IPS-20b (cell line): ENCODE measurements around the gene SH3RF3.

ENCODE experiments used
- H3K27ac ChIP-seq: one replicate; pipeline ENCODE4 v1.5.1; 2013; ENCODE audit warnings: low read length
- H3K27me3 ChIP-seq: 2 replicates; pipeline ENCODE4 v1.6.1; 2013; ENCODE audit warnings: mild to moderate bottlenecking, low read length, inconsistent platforms; ENCODE audit not compliant: insufficient read depth
- H3K36me3 ChIP-seq: 2 replicates; pipeline ENCODE4 v1.6.1; 2013; ENCODE audit warnings: low read depth, mild to moderate bottlenecking, inconsistent platforms, low read length, moderate library complexity; ENCODE audit not compliant: insufficient read depth
- H3K4me1 ChIP-seq: 2 replicates; pipeline ENCODE4 v1.6.1; 2013; ENCODE audit warnings: mild to moderate bottlenecking, control low read depth, inconsistent platforms, low read length, moderate library complexity; ENCODE audit not compliant: insufficient read depth
- H3K4me3 ChIP-seq: 2 replicates; pipeline ENCODE4 v1.5.1; 2013; ENCODE audit warnings: mild to moderate bottlenecking, low read length, inconsistent platforms
- H3K9ac ChIP-seq: 2 replicates; pipeline ENCODE4 v1.6.1; 2013; ENCODE audit warnings: low read depth, mild to moderate bottlenecking, inconsistent platforms, low read length, moderate library complexity
- H3K9me3 ChIP-seq: 2 replicates; pipeline ENCODE4 v1.6.1; 2013; ENCODE audit warnings: mild to moderate bottlenecking, low read depth, low read length, inconsistent platforms; ENCODE audit not compliant: insufficient read depth

SH3RF3 gene

GRCh38 chr2:109243526-109244303 is 114.7 kb downstream of the SH3RF3 start:
- H3K27me3 ChIP-seq: no peaks in the 10 kb centered on the region
- H3K36me3 ChIP-seq: no peaks in the 10 kb centered on the region
- H3K9ac ChIP-seq: no peak overlapping the region
- no peaks in the 10 kb centered on the region for H3K9me3 ChIP-seq
- H3K4me1 ChIP-seq: no peaks in the 10 kb centered on the region
- no peak overlapping the region for H3K27ac ChIP-seq
- no peak overlapping the region for H3K4me3 ChIP-seq

GRCh38 chr2:109244304-109244582 is 115.2 kb downstream of the SH3RF3 start:
- Histone ChIP-seq H3K27me3 (no peaks in the 10 kb centered on the region), H3K27ac (no peak overlapping the region), H3K9me3 (no peaks in the 10 kb centered on the region), H3K9ac (no peak overlapping the region), H3K4me1 (no peaks in the 10 kb centered on the region), H3K4me3 (no peak overlapping the region), H3K36me3 (no peaks in the 10 kb centered on the region)

- Histone ChIP-seq H3K9me3 (no peaks in the 10 kb centered on the region), H3K4me3 (no peak overlapping the region), H3K9ac (no peak overlapping the region), H3K27ac (no peak overlapping the region), H3K4me1 (no peaks in the 10 kb centered on the region), H3K36me3 (no peaks in the 10 kb centered on the region), H3K27me3 (no peaks in the 10 kb centered on the region)
These were observed 115.9 kb downstream of the SH3RF3 start for GRCh38 chr2:109244750-109245382.

- no peak overlapping the region for H3K4me3 ChIP-seq
- H3K27ac ChIP-seq: no peak overlapping the region
- H3K36me3 ChIP-seq: no peaks in the 10 kb centered on the region
- no peaks in the 10 kb centered on the region for H3K9me3 ChIP-seq
- no peaks in the 10 kb centered on the region for H3K4me1 ChIP-seq
- H3K27me3 ChIP-seq: no peaks in the 10 kb centered on the region
- no peak overlapping the region for H3K9ac ChIP-seq
These were observed 117.2 kb downstream of the SH3RF3 start for GRCh38 chr2:109246176-109246575.

DNA sequence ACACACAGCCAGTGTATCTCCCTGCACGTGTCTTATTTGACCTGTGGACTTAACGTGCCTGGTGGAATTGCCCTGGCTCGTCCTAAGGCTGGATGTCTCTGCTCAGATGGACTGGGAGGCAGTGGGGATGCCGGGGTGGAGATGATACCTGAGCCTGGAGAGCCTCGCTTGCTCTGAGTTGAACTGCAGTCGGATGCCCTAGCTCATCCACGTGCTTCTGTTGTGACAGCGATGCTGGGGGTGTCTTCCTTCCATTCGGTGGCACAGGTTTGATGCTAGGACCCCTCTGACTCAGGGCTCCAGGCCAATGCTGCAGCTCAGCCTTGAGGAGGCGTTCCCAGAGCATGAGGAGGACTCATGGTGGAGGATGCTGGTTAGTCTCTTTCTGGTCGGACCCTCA is 117.6 kb downstream of the SH3RF3 start:
- no peak overlapping the region for H3K27ac ChIP-seq

DNA sequence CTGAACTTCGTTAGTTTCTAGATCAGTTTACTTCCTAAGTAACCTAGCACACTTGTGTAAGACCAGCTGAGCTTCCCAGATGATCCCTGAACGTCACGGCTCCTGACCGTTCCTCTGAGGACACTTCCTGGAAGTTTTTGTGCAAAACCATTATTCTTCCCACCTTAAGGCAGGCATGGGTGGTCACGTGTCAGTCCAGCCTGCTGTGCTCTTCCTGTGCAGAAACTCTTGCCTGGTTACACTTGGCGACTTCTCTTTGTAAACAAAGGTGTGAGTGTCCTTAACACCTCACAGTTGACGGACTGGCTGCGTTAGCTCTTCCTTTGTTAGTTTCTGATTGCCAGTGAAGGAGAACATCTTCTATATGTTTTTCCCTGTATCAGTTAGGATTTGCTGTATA is 118.3 kb downstream of the SH3RF3 start:
- H3K27ac ChIP-seq: no peak overlapping the region
- no peaks in the 10 kb centered on the region for H3K27me3 ChIP-seq
- H3K4me1 ChIP-seq: no peaks in the 10 kb centered on the region
- no peaks in the 10 kb centered on the region for H3K36me3 ChIP-seq
- H3K9me3 ChIP-seq: no peaks in the 10 kb centered on the region
- H3K9ac ChIP-seq: no peak overlapping the region
- no peak overlapping the region for H3K4me3 ChIP-seq

More for the DNA sequence above, 117.6 kb downstream of the SH3RF3 start:
- Histone ChIP-seq H3K27me3 (no peaks in the 10 kb centered on the region), H3K9ac (no peak overlapping the region), H3K4me1 (no peaks in the 10 kb centered on the region), H3K9me3 (no peaks in the 10 kb centered on the region), H3K36me3 (no peaks in the 10 kb centered on the region), H3K4me3 (no peak overlapping the region)

GRCh38 chr2:109247812-109248211 is 118.8 kb downstream of the SH3RF3 start:
- H3K4me1 ChIP-seq: no peaks in the 10 kb centered on the region
- H3K36me3 ChIP-seq: no peaks in the 10 kb centered on the region
- no peaks in the 10 kb centered on the region for H3K9me3 ChIP-seq
- H3K27me3 ChIP-seq: no peaks in the 10 kb centered on the region
- H3K9ac ChIP-seq: no peak overlapping the region
- H3K4me3 ChIP-seq: no peak overlapping the region
- H3K27ac ChIP-seq: no peak overlapping the region

GRCh38 chr2:109248590-109248989 is 119.6 kb downstream of the SH3RF3 start:
- Histone ChIP-seq H3K27ac (no peak overlapping the region), H3K9ac (no peak overlapping the region), H3K4me3 (no peak overlapping the region), H3K36me3 (no peaks in the 10 kb centered on the region), H3K9me3 (no peaks in the 10 kb centered on the region), H3K27me3 (no peaks in the 10 kb centered on the region), H3K4me1 (no peaks in the 10 kb centered on the region)

- no peaks in the 10 kb centered on the region for H3K4me1 ChIP-seq
These were observed 124.2 kb downstream of the SH3RF3 start for GRCh38 chr2:109253217-109253616.

DNA sequence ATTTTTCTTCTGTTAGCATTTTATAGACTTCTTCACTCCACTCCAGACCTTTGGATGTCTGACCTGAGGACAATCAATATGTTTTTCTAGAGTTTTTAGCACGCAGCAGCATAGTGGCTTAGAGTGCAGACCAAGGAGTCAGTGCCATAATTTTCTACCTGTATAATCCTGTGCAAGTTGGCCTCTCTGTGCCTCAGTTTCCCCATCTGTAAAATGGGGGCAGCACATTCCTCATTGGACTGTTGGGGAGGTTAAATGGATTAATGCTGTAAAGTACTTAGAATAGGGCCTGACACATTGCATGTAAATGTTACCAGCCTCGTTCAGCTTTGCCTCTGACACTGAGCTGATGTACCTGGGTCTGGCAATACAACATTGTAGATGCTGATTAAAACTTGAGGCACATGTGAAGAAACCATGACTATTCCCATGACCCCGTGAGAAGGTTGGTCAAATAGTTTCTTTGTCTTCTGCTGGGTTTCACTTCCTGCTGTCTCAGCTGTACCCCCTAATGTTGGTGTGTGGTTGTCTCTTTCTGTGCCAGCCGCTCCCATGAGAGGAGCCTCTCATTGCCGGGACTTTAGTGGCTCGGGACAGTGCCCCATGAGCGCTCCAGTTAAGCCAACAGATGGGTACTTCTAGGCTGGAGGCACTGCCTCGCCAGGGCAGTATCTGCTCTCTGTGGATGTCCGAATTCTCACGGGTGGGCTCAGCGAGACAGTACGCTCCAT is 125.3 kb downstream of the SH3RF3 start:
- no peak overlapping the region for H3K4me3 ChIP-seq
- no peak overlapping the region for H3K9ac ChIP-seq
- H3K36me3 ChIP-seq: no peaks in the 10 kb centered on the region
- no peak overlapping the region for H3K27ac ChIP-seq
- H3K27me3 ChIP-seq: no peaks in the 10 kb centered on the region
- H3K4me1 ChIP-seq: no peaks in the 10 kb centered on the region
- H3K9me3 ChIP-seq: no peaks in the 10 kb centered on the region

More at GRCh38 chr2:109253217-109253616, 124.2 kb downstream of the SH3RF3 start:
- no peak overlapping the region for H3K9ac ChIP-seq
- no peak overlapping the region for H3K4me3 ChIP-seq
- H3K9me3 ChIP-seq: no peaks in the 10 kb centered on the region
- H3K27ac ChIP-seq: no peak overlapping the region
- H3K36me3 ChIP-seq: no peaks in the 10 kb centered on the region
- no peaks in the 10 kb centered on the region for H3K27me3 ChIP-seq

GRCh38 chr2:109255654-109256053 is 126.6 kb downstream of the SH3RF3 start:
- Histone ChIP-seq H3K27ac (no peak overlapping the region), H3K4me1 (no peaks in the 10 kb centered on the region), H3K27me3 (no peaks in the 10 kb centered on the region), H3K36me3 (no peaks in the 10 kb centered on the region), H3K9ac (no peak overlapping the region), H3K9me3 (no peaks in the 10 kb centered on the region), H3K4me3 (no peak overlapping the region)

DNA sequence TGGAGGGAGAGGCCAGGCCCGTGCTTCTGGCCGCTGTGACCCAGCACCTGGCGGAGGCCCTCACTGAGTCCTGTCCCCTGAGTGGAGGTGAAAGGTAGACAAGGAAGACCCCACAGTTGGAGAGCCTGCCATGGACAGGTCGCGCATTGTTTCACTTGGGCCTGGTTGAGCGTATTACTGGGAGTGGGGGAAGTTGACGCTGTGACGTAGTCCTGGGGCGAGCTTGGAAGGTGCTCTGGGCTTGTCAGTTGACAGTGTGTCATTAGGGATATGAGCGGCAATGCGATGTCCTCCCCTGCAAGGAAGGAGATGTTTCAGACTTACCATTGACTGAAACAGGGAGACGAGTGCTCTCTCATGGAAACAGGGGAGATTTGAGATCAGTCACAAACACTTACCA is 127.1 kb downstream of the SH3RF3 start:
- H3K27ac ChIP-seq: no peak overlapping the region
- no peaks in the 10 kb centered on the region for H3K4me1 ChIP-seq
- H3K27me3 ChIP-seq: no peaks in the 10 kb centered on the region
- no peak overlapping the region for H3K4me3 ChIP-seq
- H3K36me3 ChIP-seq: no peaks in the 10 kb centered on the region
- no peaks in the 10 kb centered on the region for H3K9me3 ChIP-seq
- H3K9ac ChIP-seq: no peak overlapping the region
